ENCODE results near the gene COQ10A. TPM values are rescaled to one million over a fixed set of nuclear protein-coding genes. Genes with fewer than 3 reads are reported as not detected.
A peak's percentile ranks its signal among the peaks of the same experiment; 100 is the strongest.

COQ10A gene
- total and polyA plus RNA-seq, 2 of the 13 experiments (the other 11 are each of a cell fraction or from before 2014, with no cell fraction given): 21.0 to 37.3 TPM

- TF ChIP-seq RBM39 (IDR thresholded peaks at IDR 0.05; ENCODE audit: low read depth, low read length, poor library complexity, severe bottlenecking) (peak; percentile 49), RBFOX2 (IDR thresholded peaks at IDR 0.05; ENCODE audit: low read depth, low read length) (peak; percentile 77), YEATS4 (CRISPR knock-in tag; IDR thresholded peaks at IDR 0.05; ENCODE audit: borderline replicate concordance) (peak; percentile 93), MYPOP (CRISPR knock-in tag; IDR thresholded peaks at IDR 0.05) (peak; percentile 41; the same call in 1 of the 2 replicates), ZNF740 (CRISPR knock-in tag; IDR thresholded peaks at IDR 0.05) (no peak), GMEB1 (CRISPR knock-in tag; IDR thresholded peaks at IDR 0.05; ENCODE audit: borderline replicate concordance) (peak; percentile 64; the same call in 1 of the 2 replicates), ZNF44 (CRISPR knock-in tag; IDR thresholded peaks at IDR 0.05) (peak; percentile 92), HOXA7 (CRISPR knock-in tag; IDR thresholded peaks at IDR 0.05) (no peak), ZFP90 (CRISPR knock-in tag; IDR thresholded peaks at IDR 0.05; ENCODE audit: borderline replicate concordance) (peak; percentile 83; the same call in 1 of the 2 replicates), DNMT3B (CRISPR knock-in tag; conservative IDR thresholded peaks at IDR 0.05) (0 out of 2 replicates have a peak, but pooled peaks have one; percentile 57), ZFY (CRISPR knock-in tag; IDR thresholded peaks at IDR 0.05) (peak; percentile 93), NRL (CRISPR knock-in tag; IDR thresholded peaks at IDR 0.05; ENCODE audit: borderline replicate concordance) (peak; percentile 74; the same call in 1 of the 2 replicates), FOXP4 (CRISPR knock-in tag; IDR thresholded peaks at IDR 0.05) (0 out of 2 replicates have a peak, but pooled peaks have one; percentile 13), CCAR2 (optimal IDR thresholded peaks at IDR 0.05; ENCODE audit: low read depth, low read length) (no peak), ZNF30 (CRISPR knock-in tag; IDR thresholded peaks at IDR 0.05) (0 out of 2 replicates have a peak, but pooled peaks have one; percentile 63), PHB2 (IDR thresholded peaks at IDR 0.05; ENCODE audit: partially characterized antibody) (no peak), U2AF1 (optimal IDR thresholded peaks at IDR 0.05; ENCODE audit: low read depth, low read length) (peak; percentile 31), ZNF558 (CRISPR knock-in tag; IDR thresholded peaks at IDR 0.05; ENCODE audit: borderline replicate concordance) (no peak), ZNF232 (CRISPR knock-in tag; IDR thresholded peaks at IDR 0.05; ENCODE audit: borderline replicate concordance) (peak; percentile 68), ZC3H4 (CRISPR knock-in tag; IDR thresholded peaks at IDR 0.05; ENCODE audit: borderline replicate concordance) (no peak), FUBP1 (CRISPR knock-in tag; IDR thresholded peaks at IDR 0.05; ENCODE audit: borderline replicate concordance) (peak; percentile 85; the same call in 1 of the 2 replicates), ZFP1 (CRISPR knock-in tag; IDR thresholded peaks at IDR 0.05) (peak; percentile 61; the same call in 1 of the 2 replicates)
Measured at GRCh38 chr12:56221757-56222530, 44.8 kb upstream of the COQ10A start, which contains the start of gene RNF41 (continued).

Data from HepG2 (cell line).